HG03095 (cell line): ENCODE data around the gene SSMEM1.
"Not testable (repeated sequence)": the region's sequence is repeated elsewhere in the genome, so short reads cannot be mapped to it uniquely, and the experiment has no call there.

Source experiments
- ATAC-seq: cut with Tn5 transposase; IDR thresholded peaks from one replicate; pipeline ENCODE4 v1.9.1; 2021; ENCODE audit warnings: moderate library complexity; ENCODE audit not compliant: unreplicated experiment

The SSMEM1 gene

DNA sequence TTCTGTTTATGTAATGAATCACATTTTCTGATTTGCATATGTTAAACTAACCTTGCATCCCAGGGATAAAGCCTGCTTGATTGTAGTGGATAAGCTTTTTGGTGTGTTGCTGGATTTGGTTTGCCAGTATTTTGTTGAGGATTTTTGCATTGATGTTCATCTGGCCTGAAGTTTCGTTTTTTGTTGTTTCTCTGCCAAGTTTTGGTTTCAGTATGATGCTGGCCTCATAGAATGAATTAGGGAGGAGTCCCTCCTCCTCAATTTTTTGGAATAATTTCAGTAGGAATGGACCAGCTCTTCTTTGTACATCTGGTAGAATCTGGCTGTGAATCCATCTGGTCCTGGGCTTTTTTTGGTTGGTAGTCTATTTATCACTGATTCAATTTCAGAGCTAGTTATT lies 35.8 kb downstream of the SSMEM1 start:
- not testable (repeated sequence) for ATAC-seq

GRCh38 chr7:130246491-130246890 lies 38.8 kb downstream of the SSMEM1 start:
- ATAC-seq = not testable (repeated sequence)

GRCh38 chr7:130248842-130249241 lies 41.2 kb downstream of the SSMEM1 start:
- ATAC-seq = not testable (repeated sequence)

- not testable (repeated sequence) for ATAC-seq
Measured at GRCh38 chr7:130249626-130250025, 42.0 kb downstream of the SSMEM1 start.

GRCh38 chr7:130254555-130254954 lies 46.9 kb downstream of the SSMEM1 start:
- no peak for ATAC-seq

- ATAC-seq = no peak
Measured at GRCh38 chr7:130256704-130257103, 49.0 kb downstream of the SSMEM1 start.

GRCh38 chr7:130258494-130259078 lies 50.9 kb downstream of the SSMEM1 start:
- no peak for ATAC-seq

- ATAC-seq = no peak
Measured at GRCh38 chr7:130262448-130262847, 54.8 kb downstream of the SSMEM1 start.

DNA sequence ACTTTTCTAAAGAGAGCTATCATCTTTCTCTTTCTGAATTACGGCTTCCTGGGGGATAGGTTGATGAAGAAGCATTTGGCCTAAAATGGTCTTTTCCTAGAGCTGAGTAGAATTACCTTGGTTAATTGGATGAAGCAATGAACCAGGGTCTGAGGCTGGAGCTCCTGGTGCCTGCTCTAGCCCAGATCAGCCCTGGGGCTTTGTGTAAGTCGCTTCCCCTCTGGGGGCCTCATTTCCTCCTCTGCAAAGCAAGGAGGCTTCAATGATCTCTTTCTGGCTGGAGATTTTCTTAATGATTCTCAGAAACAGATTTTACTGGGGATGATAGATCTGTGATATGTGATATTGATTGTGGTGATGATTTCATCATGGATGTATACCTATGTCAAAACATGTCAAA lies 55.5 kb downstream of the SSMEM1 start:
- ATAC-seq = no peak
